ENCODE data around the gene KIAA0930.
A peak's percentile ranks its signal among the peaks of the same experiment; 100 is the strongest.

The KIAA0930 gene

DNA sequence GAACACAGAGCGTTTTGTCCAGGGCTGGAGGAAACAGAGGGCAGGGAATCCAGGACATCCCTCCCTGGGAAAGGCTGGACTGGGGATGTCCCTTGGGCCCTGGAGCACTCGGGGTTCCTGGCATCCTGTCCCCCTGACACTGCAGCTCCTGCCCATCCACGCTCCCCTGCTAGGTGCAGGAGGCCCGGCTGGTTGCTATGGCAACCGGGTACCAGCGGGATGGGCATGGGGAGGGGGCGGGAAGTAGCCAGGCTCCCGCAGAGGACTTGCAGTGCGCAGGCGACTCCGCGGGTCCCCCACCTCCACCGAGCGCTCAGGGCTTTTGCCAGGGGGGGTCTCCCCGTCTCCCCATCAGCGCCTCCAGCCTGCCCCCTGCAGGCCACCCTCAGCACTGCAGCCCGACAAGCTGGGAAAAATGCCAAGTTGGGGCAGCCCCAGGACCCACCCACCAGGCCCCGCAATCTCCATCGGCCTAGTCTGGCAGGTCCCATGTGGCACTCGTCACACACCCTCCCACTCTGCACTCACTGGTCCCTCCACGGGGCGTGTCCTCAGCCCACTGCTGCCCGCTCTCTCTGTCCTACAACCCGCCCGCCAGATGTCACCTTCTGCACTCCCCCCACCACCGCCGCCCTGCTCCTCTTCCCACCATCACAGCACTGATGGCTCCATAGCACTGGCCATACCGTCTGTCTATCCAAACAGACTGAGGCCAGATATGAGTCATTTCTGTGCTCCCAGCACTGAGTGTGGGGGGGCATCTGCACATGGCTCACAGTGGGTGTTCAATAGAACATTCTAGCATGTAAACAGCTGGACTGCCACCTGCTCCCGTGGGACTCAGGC lies 31.5 kb downstream of the KIAA0930 start:
- Histone ChIP-seq H3K27ac (no peak overlapping the region), H3K36me3 (ENCODE audit: control insufficient read depth, insufficient read depth, low read length) (no peaks in the 10 kb centered on the region), H3K79me2 (no peaks in the 10 kb centered on the region), H3K9me3 (ENCODE audit: control insufficient read depth, low read length) (no peaks in the 10 kb centered on the region), H3K4me3 (ENCODE audit: low read depth, low read length) (no peak overlapping the region), H3K9ac (no peak overlapping the region), H3K4me1 (no peaks in the 10 kb centered on the region), H3K4me2 (ENCODE audit: low read length) (no peak overlapping the region), H2AFZ (no peak overlapping the region), H3K27me3 (ENCODE audit: control insufficient read depth, insufficient read depth, low read length) (no peaks in the 10 kb centered on the region)
- TF ChIP-seq, protein P1, sequence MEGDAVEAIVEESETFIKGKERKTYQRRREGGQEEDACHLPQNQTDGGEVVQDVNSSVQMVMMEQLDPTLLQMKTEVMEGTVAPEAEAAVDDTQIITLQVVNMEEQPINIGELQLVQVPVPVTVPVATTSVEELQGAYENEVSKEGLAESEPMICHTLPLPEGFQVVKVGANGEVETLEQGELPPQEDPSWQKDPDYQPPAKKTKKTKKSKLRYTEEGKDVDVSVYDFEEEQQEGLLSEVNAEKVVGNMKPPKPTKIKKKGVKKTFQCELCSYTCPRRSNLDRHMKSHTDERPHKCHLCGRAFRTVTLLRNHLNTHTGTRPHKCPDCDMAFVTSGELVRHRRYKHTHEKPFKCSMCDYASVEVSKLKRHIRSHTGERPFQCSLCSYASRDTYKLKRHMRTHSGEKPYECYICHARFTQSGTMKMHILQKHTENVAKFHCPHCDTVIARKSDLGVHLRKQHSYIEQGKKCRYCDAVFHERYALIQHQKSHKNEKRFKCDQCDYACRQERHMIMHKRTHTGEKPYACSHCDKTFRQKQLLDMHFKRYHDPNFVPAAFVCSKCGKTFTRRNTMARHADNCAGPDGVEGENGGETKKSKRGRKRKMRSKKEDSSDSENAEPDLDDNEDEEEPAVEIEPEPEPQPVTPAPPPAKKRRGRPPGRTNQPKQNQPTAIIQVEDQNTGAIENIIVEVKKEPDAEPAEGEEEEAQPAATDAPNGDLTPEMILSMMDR (IDR thresholded peaks at IDR 0.05): peak; percentile 15

DNA sequence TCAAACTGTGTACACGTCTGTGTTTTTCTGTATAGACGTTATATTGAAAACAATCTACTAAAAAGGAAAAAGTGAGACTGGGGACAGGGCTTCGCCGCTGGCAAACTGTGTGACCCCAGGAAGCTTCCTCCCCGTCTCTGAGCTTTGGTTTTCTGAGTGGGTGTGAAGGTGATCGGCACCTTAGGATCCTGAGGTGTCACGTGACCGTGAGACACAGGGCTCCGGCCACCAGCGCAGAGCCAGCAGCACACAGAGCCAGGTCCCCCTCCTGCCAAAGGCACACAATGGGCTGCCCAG lies 32.0 kb downstream of the KIAA0930 start:
- Histone ChIP-seq H2AFZ (no peak overlapping the region), H3K27me3 (ENCODE audit: control insufficient read depth, insufficient read depth, low read length) (no peaks in the 10 kb centered on the region), H3K4me3 (ENCODE audit: low read depth, low read length) (no peak overlapping the region), H3K4me1 (no peaks in the 10 kb centered on the region), H3K36me3 (ENCODE audit: control insufficient read depth, insufficient read depth, low read length) (no peaks in the 10 kb centered on the region), H3K4me2 (ENCODE audit: low read length) (no peak overlapping the region), H3K9ac (no peak overlapping the region), H3K9me3 (ENCODE audit: control insufficient read depth, low read length) (no peaks in the 10 kb centered on the region), H3K27ac (no peak overlapping the region), H3K79me2 (no peaks in the 10 kb centered on the region)
- TF ChIP-seq, protein P1 (IDR thresholded peaks at IDR 0.05): no peak

DNA sequence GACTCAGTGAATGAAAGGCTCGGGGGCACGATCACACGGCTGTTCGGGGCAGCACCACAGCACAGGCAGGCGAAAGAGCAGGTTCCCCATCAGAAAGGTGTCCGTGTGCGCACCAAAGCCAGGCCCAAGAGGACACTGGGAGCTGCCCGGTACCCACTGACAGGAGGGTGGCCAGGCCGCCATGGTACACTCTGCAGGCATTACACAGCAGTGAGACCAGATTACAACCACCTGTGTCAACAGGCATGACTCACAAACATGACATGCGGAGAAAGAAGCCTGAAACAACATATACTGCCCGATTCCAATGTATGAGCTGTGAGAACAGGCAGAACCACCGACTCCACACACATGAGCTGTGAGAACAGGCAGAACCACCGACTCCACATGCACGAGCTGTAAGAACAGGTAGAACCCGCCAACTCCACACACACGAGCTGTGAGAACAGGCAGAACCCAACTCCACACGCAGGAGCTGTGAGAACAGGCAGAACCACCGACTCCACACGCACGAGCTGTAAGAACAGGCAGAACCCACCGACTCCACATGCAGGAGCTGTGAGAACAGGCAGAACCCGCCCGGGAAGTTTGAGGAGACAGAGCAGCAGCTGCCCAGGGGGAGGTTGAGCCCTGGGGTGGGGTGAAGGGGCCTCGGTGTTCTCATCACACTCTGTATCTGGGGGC lies 32.6 kb downstream of the KIAA0930 start:
- H3K9me3 ChIP-seq (ENCODE audit: control insufficient read depth, low read length): no peaks in the 10 kb centered on the region
- no peak overlapping the region for H3K9ac ChIP-seq
- no peak overlapping the region for H3K27ac ChIP-seq
- TF ChIP-seq, protein P1 (IDR thresholded peaks at IDR 0.05): no peak
- no peaks in the 10 kb centered on the region for H3K79me2 ChIP-seq
- H3K4me1 ChIP-seq: no peaks in the 10 kb centered on the region
- H3K36me3 ChIP-seq (ENCODE audit: control insufficient read depth, insufficient read depth, low read length): no peaks in the 10 kb centered on the region
- H3K4me3 ChIP-seq (ENCODE audit: low read depth, low read length): no peak overlapping the region
- no peaks in the 10 kb centered on the region for H3K27me3 ChIP-seq (ENCODE audit: control insufficient read depth, insufficient read depth, low read length)
- H2AFZ ChIP-seq: no peak overlapping the region
- H3K4me2 ChIP-seq (ENCODE audit: low read length): no peak overlapping the region

DNA sequence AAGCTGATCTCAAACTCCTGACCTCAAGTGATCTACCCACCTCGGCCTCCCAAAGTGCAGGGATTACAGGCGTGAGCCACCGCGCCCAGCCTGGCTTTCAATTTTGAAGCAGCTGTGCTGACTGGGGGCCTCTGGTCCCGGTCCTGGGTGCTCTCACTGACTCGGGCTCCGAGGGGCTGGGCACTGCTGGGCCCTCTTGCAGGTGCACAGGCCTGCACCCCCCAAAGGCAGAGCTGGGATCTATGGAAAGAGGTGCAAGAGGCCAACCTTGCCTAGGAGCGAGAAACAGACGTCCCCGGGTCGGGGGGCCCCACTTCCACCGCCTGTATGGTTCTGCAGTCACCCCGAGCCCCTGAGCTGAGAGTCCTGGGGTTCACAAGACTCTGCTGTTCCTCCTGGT lies 33.2 kb downstream of the KIAA0930 start:
- Histone ChIP-seq H3K27ac (no peak overlapping the region), H3K27me3 (ENCODE audit: control insufficient read depth, insufficient read depth, low read length) (no peaks in the 10 kb centered on the region), H3K4me1 (no peaks in the 10 kb centered on the region), H3K36me3 (ENCODE audit: control insufficient read depth, insufficient read depth, low read length) (no peaks in the 10 kb centered on the region), H3K9ac (no peak overlapping the region), H3K79me2 (no peaks in the 10 kb centered on the region), H3K9me3 (ENCODE audit: control insufficient read depth, low read length) (no peaks in the 10 kb centered on the region), H3K4me3 (ENCODE audit: low read depth, low read length) (no peak overlapping the region), H2AFZ (no peak overlapping the region), H3K4me2 (ENCODE audit: low read length) (no peak overlapping the region)
- TF ChIP-seq, protein P1 (IDR thresholded peaks at IDR 0.05): no peak

Data from parathyroid adenoma (tissue), 2 donors.